SK-N-SH (cell line): Measurements from ENCODE around the gene CKM. TPM values are rescaled to one million over a fixed set of nuclear protein-coding genes. Genes with fewer than 3 reads are reported as not detected.

Experiments used
- CTCF ChIA-PET: fragments of 300-600, 350-600 bp; formaldehyde crosslinking; extraction: SDS; loops from one replicate; lab custom pipeline; 2021; lab: Yijun Ruan, JAX
- POLR2A ChIA-PET: fragments of 350-600 bp; sonication (Branson Sonifier 250); formaldehyde crosslinking; extraction: SDS; loops from one replicate; lab custom pipeline; 2020; ENCODE audit warnings: antibody characterized with exemption, inconsistent platforms; lab: Yijun Ruan, JAX
- DNase-seq: peaks from one replicate; pipeline ENCODE4 v3.0.0; 2012
- H2AFZ ChIP-seq: fragments of 200-600 bp; sonication (generic); 2 replicates; pipeline ENCODE4 v1.8.1; 2016; ENCODE audit warnings: antibody characterized with exemption, mild to moderate bottlenecking, low read depth
- H3F3A ChIP-seq: fragments of 200-600 bp; sonication (generic); replicated peaks from 2 replicates; pipeline ENCODE3; 2016; ENCODE audit warnings: antibody characterized with exemption, mild to moderate bottlenecking; ENCODE audit not compliant: insufficient read depth
- H3K27ac ChIP-seq, 2 experiments: fragments of 200-500 bp in 1 of 2; fragments of 200-600 bp in 1 of 2; sonication (Bioruptor generic) in 1 of 2; sonication (generic), shearing (Covaris generic) in 1 of 2; 2 replicates each; pipeline versions ENCODE4 v1.5.1 to v1.6.1; 2014 to 2016; ENCODE audit warnings: low read depth in 2 of 2, inconsistent platforms in 1 of 2, low read length in 1 of 2, mild to moderate bottlenecking in 1 of 2, mixed read lengths in 1 of 2
- H3K27me3 ChIP-seq: fragments of 200-600 bp; sonication (generic), shearing (Covaris generic); 2 replicates; pipeline ENCODE4 v1.6.1; 2016; ENCODE audit warnings: mixed run types; ENCODE audit not compliant: insufficient read depth
- H3K36me3 ChIP-seq, 2 experiments: fragments of 200-500 bp in 1 of 2; fragments of 200-600 bp in 1 of 2; sonication (Bioruptor generic) in 1 of 2; sonication (generic) in 1 of 2; replicated peaks in 1 of 2; 2 replicates each; pipeline versions ENCODE3 to v1.5.1; 2014 to 2016; ENCODE audit warnings: low read length in 1 of 2, mild to moderate bottlenecking in 1 of 2; ENCODE audit not compliant: insufficient read depth in 2 of 2, control insufficient read depth in 1 of 2
- H3K4me1 ChIP-seq, 2 experiments: fragments of 200-500 bp in 1 of 2; fragments of 200-600 bp in 1 of 2; sonication (Bioruptor generic) in 1 of 2; sonication (generic), shearing (Covaris generic) in 1 of 2; 2 replicates each; pipeline versions ENCODE4 v1.5.1 to v1.6.1; 2014 to 2016; ENCODE audit warnings: low read depth in 1 of 2, low read length in 1 of 2, mixed run types in 1 of 2; ENCODE audit not compliant: insufficient read depth in 2 of 2, control insufficient read depth in 1 of 2
- H3K4me2 ChIP-seq: fragments of 200-600 bp; sonication (generic), shearing (Covaris generic); 2 replicates; pipeline ENCODE4 v1.6.1; 2017; ENCODE audit warnings: mixed run types
- H3K4me3 ChIP-seq, 2 experiments: fragments of 200-500 bp in 1 of 2; fragments of 200-600 bp in 1 of 2; sonication (Bioruptor generic) in 1 of 2; sonication (generic), shearing (Covaris generic) in 1 of 2; 2 replicates each; pipeline versions ENCODE4 v1.5.1 to v1.8.1; 2014 to 2016; ENCODE audit warnings: low read depth in 2 of 2, inconsistent platforms in 1 of 2, low read length in 1 of 2, mild to moderate bottlenecking in 1 of 2, mixed read lengths in 1 of 2, moderate library complexity in 1 of 2
- H3K79me2 ChIP-seq: fragments of 200-600 bp; sonication (generic); 2 replicates; pipeline ENCODE4 v1.8.1; 2017; ENCODE audit warnings: mild to moderate bottlenecking; ENCODE audit not compliant: insufficient read depth
- H3K9ac ChIP-seq: fragments of 200-600 bp; sonication (generic); 2 replicates; pipeline ENCODE4 v1.6.1; 2017; ENCODE audit warnings: mixed run types
- H3K9me2 ChIP-seq: fragments of 200-600 bp; sonication (generic); 2 replicates; pipeline ENCODE4 v1.6.1; 2017; ENCODE audit warnings: mixed run types
- H3K9me3 ChIP-seq: fragments of 200-600 bp; sonication (generic); 2 replicates; pipeline ENCODE4 v1.6.1; 2017; ENCODE audit warnings: mixed run types, mild to moderate bottlenecking, moderate library complexity
- H4K20me1 ChIP-seq: fragments of 200-600 bp; sonication (generic); 2 replicates; pipeline ENCODE4 v1.6.1; 2017; ENCODE audit warnings: mild to moderate bottlenecking, mixed run types; ENCODE audit not compliant: insufficient read depth
- FOSL2 ChIP-seq: IDR thresholded peaks from 2 replicates; pipeline ENCODE4 v1.4.0; 2012; ENCODE audit warnings: low read depth, mild to moderate bottlenecking, moderate library complexity, borderline replicate concordance
- FOXJ3 ChIP-seq: sonication (generic); formaldehyde crosslinking; IDR thresholded peaks from 2 replicates; pipeline ENCODE4 v1.5.1; 2020; ENCODE audit warnings: mild to moderate bottlenecking, missing genetic modification reagents
- GABPA ChIP-seq: IDR thresholded peaks from 2 replicates; pipeline ENCODE4 v1.4.0; 2012; ENCODE audit warnings: low read depth, mild to moderate bottlenecking
- JUND ChIP-seq: IDR thresholded peaks from 2 replicates; pipeline ENCODE4 v1.4.0; 2012
- MEF2A ChIP-seq: IDR thresholded peaks from 2 replicates; pipeline ENCODE4 v1.4.0; 2012; ENCODE audit warnings: low read depth, borderline replicate concordance
- MXI1 ChIP-seq: IDR thresholded peaks from 2 replicates; pipeline ENCODE4 v1.6.1; 2012; ENCODE audit warnings: mild to moderate bottlenecking, low read depth, low read length, improper control_type of control experiment
- NRF1 ChIP-seq: IDR thresholded peaks from 2 replicates; pipeline ENCODE4 v1.6.1; 2012; ENCODE audit warnings: low read depth, mild to moderate bottlenecking, low read length
- POLR2AphosphoS5 ChIP-seq: IDR thresholded peaks from 2 replicates; pipeline ENCODE4 v1.6.1; 2012; ENCODE audit warnings: low read depth, low read length
- RFX5 ChIP-seq: IDR thresholded peaks from 2 replicates; pipeline ENCODE4 v1.6.1; 2012; ENCODE audit warnings: mild to moderate bottlenecking, improper control_type of control experiment, low read length
- RXRA ChIP-seq: IDR thresholded peaks from 2 replicates; pipeline ENCODE4 v1.4.0; 2012; ENCODE audit warnings: low read depth, mild to moderate bottlenecking, borderline replicate concordance
- TEAD4 ChIP-seq: IDR thresholded peaks from 2 replicates; pipeline ENCODE4 v1.4.0; 2012; ENCODE audit warnings: mild to moderate bottlenecking, borderline replicate concordance; ENCODE audit not compliant: insufficient read depth
- WGBS: methylation state at CpG from one replicate; pipeline ENCODE4 v1.1.6; 2017; ENCODE audit warnings: low lambda C conversion rate; 5-methylcytosine and 5-hydroxymethylcytosine counted together
- polyA plus RNA-seq, 3 experiments: library from polyadenylated mRNA; depleted of rRNA; stranded (reverse); fragments of >200 nt; gene quantifications; 2 replicates each; pipeline ENCODE4 v1.2.3, GENCODE V29; 2012
- TF ChIP-seq, protein P1 (sequence below): IDR thresholded peaks from 2 replicates; pipeline ENCODE4; 2012
- TF ChIP-seq, protein P2 (sequence below): fragments of 150-350 bp; IDR thresholded peaks from 2 replicates; pipeline ENCODE4 v1.6.1; 2016; ENCODE audit warnings: mild to moderate bottlenecking, low read depth, low read length
- TF ChIP-seq, protein P3 (sequence below): fragments of 150-350 bp; IDR thresholded peaks from 2 replicates; pipeline ENCODE4 v1.6.1; 2017; ENCODE audit warnings: antibody characterized with exemption, low read length, low read depth, borderline replicate concordance
- TF ChIP-seq, protein P4 (sequence below): fragments of 200-600 bp; sonication (generic); IDR thresholded peaks from 2 replicates; pipeline ENCODE4 v1.6.1; 2017; ENCODE audit warnings: antibody characterized with exemption, mild to moderate bottlenecking, moderate library complexity

The CKM gene
- polyA plus RNA-seq, 1 of the 3 experiments (the other 2 are of a cell fraction) = 0.05 TPM

DNA sequence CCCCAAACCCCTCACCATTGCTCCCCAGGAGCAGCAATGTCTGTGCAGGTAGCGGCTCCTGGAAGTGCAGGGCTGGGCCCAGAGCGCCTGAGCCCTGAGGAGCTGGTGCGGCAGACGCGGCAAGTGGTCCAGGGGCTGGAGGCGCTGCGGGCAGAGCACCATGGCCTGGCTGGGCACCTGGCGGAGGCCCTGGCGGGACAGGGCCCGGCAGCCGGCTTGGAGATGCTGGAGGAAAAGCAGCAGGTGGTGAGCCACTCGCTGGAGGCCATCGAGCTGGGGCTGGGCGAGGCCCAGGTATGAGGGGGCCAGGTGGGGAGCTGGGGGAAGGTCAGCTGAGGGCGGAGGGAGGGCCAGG is 22.8 kb upstream of the CKM start:
- WGBS = 89% methylated on average over 13 of the region's 15 CpGs
- Histone ChIP-seq H3K9me3 (no peaks in the 10 kb centered on the region), H3K9me2 (no peaks in the 10 kb centered on the region), H3K36me3 (peaks cover 0 to 3% of the 10 kb centered on the region in 2 experiments), H3K4me2 (no peak overlapping the region), H3K4me3 (no peak overlapping the region), H3K9ac (no peak overlapping the region), H3K4me1 (no peaks in the 10 kb centered on the region; a peak in 1 of 4 replicates), H3K79me2 (no peaks in the 10 kb centered on the region), H2AFZ (no peak overlapping the region), H3K27ac (no peak overlapping the region), H3F3A (peaks cover 13% of the 10 kb centered on the region), H3K27me3 (no peaks in the 10 kb centered on the region; the same call in 1 of the 2 replicates), H4K20me1 (no peaks in the 10 kb centered on the region)
- DNase-seq = no peak
- TF ChIP-seq RXRA = no peak
- no peak for TF ChIP-seq JUND
- no peak for TF ChIP-seq FOSL2
- no peak for TF ChIP-seq TEAD4
- TF ChIP-seq, protein P1, sequence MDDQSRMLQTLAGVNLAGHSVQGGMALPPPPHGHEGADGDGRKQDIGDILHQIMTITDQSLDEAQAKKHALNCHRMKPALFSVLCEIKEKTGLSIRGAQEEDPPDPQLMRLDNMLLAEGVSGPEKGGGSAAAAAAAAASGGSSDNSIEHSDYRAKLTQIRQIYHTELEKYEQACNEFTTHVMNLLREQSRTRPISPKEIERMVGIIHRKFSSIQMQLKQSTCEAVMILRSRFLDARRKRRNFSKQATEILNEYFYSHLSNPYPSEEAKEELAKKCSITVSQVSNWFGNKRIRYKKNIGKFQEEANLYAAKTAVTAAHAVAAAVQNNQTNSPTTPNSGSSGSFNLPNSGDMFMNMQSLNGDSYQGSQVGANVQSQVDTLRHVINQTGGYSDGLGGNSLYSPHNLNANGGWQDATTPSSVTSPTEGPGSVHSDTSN = no peak
- no peak for TF ChIP-seq NRF1
- TF ChIP-seq, protein P2, sequence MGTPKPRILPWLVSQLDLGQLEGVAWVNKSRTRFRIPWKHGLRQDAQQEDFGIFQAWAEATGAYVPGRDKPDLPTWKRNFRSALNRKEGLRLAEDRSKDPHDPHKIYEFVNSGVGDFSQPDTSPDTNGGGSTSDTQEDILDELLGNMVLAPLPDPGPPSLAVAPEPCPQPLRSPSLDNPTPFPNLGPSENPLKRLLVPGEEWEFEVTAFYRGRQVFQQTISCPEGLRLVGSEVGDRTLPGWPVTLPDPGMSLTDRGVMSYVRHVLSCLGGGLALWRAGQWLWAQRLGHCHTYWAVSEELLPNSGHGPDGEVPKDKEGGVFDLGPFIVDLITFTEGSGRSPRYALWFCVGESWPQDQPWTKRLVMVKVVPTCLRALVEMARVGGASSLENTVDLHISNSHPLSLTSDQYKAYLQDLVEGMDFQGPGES = no peak
- TF ChIP-seq MEF2A = no peak
- no peak for TF ChIP-seq GABPA
- TF ChIP-seq, protein P3, sequence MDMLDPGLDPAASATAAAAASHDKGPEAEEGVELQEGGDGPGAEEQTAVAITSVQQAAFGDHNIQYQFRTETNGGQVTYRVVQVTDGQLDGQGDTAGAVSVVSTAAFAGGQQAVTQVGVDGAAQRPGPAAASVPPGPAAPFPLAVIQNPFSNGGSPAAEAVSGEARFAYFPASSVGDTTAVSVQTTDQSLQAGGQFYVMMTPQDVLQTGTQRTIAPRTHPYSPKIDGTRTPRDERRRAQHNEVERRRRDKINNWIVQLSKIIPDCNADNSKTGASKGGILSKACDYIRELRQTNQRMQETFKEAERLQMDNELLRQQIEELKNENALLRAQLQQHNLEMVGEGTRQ = no peak
- TF ChIP-seq POLR2AphosphoS5 = no peak
- TF ChIP-seq RFX5 = no peak
- no peak for TF ChIP-seq FOXJ3
- TF ChIP-seq, protein P4, sequence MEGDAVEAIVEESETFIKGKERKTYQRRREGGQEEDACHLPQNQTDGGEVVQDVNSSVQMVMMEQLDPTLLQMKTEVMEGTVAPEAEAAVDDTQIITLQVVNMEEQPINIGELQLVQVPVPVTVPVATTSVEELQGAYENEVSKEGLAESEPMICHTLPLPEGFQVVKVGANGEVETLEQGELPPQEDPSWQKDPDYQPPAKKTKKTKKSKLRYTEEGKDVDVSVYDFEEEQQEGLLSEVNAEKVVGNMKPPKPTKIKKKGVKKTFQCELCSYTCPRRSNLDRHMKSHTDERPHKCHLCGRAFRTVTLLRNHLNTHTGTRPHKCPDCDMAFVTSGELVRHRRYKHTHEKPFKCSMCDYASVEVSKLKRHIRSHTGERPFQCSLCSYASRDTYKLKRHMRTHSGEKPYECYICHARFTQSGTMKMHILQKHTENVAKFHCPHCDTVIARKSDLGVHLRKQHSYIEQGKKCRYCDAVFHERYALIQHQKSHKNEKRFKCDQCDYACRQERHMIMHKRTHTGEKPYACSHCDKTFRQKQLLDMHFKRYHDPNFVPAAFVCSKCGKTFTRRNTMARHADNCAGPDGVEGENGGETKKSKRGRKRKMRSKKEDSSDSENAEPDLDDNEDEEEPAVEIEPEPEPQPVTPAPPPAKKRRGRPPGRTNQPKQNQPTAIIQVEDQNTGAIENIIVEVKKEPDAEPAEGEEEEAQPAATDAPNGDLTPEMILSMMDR = no peak
- no peak for TF ChIP-seq MXI1
- ChIA-PET CTCF (interaction anchor here (0.7 to 1.4 kb wide), 2 partner anchors 52 to 286 kb away, joined by 3 to 5 read pairs; no protein-coding TSS in a partner anchor), POLR2A (no interaction called here)
